ENCODE data around the gene C6orf52. TPM values are rescaled to one million over a fixed set of nuclear protein-coding genes. Genes with fewer than 3 reads are reported as not detected.

The C6orf52 gene
- total RNA-seq, 1 donor, result not detected

DNA sequence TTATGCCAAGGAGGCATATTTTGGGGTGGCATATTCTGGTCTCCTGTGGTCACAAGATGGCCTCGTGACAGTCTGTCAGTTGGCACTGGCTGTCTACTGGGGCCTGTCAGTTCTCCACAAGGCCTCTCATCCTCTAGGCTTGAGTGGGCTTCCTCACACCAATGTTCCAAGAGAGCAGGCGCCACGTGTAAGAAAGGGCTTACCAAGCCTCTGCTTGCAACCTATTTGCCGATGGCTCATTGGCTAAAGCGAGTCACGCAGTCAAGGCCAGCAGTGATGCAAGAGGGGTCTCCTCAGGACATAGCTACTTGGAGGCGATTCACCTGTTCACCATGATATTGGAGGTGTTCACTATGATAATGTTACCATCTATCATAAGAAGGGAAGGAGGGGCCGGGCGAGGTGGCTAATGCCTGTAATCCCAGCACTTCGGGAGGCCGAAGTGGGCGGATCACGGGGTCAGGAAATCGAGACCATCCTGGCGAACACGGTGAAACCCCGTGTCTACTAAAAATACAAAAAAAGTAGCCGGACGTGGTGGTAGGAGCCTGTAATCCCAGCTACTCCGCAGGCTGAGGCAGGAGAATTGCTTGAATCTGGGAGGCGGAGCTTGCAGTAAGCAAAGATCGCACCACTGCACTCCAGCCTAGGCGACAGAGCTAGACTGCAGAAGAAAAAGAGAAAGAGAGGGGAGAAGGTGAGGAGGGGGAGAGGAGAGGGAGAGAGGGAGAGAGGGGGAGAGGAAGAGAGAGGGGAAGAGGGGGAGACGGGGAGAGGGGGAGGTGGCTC is 35.3 kb downstream of the C6orf52 start:
- no peak for DNase-seq (ENCODE audit: low read depth in 2 of 3, low spot score in 2 of 3)

DNA sequence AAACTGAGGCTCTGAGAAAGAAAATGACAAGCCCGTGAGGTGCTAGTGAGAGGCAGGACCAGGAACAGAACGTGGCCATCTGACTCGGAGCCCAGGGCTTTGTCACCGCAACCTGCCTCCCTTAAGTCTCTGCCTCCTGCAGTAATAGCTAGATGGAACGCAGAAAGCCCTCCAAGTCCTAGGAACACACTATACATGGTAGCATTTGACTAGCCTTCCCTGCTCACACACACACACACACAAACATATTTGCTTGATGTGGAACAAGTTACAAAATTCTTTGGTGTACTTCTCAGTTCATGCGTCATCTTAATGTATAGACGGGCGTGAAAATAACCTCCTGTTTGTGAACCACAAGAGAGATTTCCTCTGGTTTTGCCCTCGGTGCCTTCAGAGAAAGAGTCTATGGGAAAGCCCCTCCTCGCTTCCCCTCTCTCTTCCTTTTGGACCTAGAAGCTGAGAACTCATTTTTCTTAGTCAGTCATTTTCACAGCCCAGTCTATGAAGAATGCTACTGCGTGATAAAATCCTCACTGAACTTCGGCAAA is 38.8 kb downstream of the C6orf52 start:
- DNase-seq (ENCODE audit: low read depth in 2 of 3, low spot score in 2 of 3), result peak in 2 of 3 donors; percentile 51 to 53

- no peak for DNase-seq (ENCODE audit: low read depth in 2 of 3, low spot score in 2 of 3)
Observed at GRCh38 chr6:10644225-10644624, 50.2 kb downstream of the C6orf52 start.

GRCh38 chr6:10643201-10643651 is 51.2 kb downstream of the C6orf52 start:
- DNase-seq (ENCODE audit: low read depth in 2 of 3, low spot score in 2 of 3), result peak in 2 of 3 donors; percentile 63 to 89

GRCh38 chr6:10641528-10641927 is 52.9 kb downstream of the C6orf52 start:
- DNase-seq (ENCODE audit: low read depth in 2 of 3, low spot score in 2 of 3), result no peak

- DNase-seq (ENCODE audit: low read depth in 2 of 3, low spot score in 2 of 3), result peak in 1 of 3 donors; percentile 22
Observed at GRCh38 chr6:10640412-10640811, 54.0 kb downstream of the C6orf52 start.

DNA sequence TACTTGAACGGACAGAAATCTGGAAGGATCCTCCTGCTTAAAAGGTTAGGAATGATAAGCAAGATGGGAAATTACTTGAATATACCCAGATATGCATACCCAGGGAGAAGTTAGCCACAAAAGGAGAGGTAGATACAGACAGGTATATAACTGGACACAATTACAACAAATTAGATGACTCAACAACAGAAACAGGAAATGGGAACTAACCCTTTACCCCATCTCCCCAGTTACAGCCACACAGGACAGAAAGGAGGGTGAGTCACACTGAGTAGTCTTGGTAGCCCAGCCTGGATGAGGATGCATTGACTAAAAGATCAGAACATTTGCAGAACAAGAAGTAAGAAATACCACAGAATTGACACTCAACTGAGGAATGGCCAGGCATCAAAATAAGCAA is 61.2 kb downstream of the C6orf52 start:
- DNase-seq (ENCODE audit: low read depth in 2 of 3, low spot score in 2 of 3), result peak in 2 of 3 donors; percentile 43 to 52

DNA sequence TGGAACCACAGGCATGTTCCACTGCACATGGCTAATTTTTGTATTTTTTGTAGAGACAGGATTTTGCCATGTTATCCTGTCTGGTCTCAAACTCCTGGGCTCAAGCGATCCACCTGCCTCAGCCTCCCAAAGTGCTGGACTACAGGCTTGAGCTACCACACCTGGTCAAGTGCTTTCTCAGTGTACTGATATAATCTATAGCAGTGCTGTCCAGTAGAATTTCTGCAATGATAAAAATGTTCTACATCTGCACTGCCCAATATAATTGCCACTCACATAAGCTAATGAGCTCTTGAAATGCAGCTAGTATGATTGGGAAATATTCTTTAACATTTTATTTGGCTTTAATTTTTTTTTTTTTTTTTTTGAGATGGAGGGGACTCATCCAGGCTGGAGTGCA is 64.2 kb downstream of the C6orf52 start:
- no peak for DNase-seq (ENCODE audit: low read depth in 2 of 3, low spot score in 2 of 3)

DNA sequence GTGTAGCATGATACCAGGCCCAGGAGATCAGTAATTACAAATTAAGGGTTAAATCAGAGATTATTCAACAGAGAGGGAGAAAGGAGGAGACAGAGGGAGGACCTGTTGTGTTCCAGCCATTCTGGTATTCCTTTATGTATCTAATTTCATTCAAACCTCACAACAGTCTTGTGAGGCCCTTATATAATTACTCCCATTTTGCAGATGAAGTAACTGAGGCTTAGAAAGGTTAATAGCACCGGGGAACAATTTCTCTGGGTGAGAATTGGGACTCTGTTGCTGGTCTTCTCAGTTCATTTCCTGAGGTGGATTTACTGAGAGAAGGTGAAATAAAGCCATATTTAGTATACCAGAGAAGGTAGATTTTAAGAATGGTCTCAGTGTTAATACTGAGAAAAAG is 66.6 kb downstream of the C6orf52 start:
- no peak for DNase-seq (ENCODE audit: low read depth in 2 of 3, low spot score in 2 of 3)

- DNase-seq (ENCODE audit: low read depth in 2 of 3, low spot score in 2 of 3), result no peak
Observed at GRCh38 chr6:10626154-10626741, 68.2 kb downstream of the C6orf52 start.

DNA sequence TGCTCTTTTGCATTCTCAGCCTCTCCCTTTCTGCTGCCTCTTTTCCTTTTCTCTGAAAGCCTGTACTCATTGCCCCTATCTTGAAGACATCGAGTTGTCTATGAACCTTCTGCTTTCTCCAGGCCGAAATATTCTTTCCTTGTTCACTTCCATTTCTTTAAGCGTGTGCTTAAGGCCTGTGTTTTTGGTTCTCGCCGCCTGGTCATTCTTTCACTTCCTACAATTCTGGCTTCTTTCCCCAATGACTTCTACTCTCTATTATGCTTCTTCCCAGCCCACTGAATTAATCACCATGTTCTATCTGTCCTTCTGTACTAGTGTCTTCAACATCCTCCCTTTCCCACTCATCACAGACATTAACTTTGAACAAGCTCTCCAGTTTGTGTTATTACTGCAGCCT is 69.6 kb downstream of the C6orf52 start:
- DNase-seq (ENCODE audit: low read depth in 2 of 3, low spot score in 2 of 3), result no peak

DNA sequence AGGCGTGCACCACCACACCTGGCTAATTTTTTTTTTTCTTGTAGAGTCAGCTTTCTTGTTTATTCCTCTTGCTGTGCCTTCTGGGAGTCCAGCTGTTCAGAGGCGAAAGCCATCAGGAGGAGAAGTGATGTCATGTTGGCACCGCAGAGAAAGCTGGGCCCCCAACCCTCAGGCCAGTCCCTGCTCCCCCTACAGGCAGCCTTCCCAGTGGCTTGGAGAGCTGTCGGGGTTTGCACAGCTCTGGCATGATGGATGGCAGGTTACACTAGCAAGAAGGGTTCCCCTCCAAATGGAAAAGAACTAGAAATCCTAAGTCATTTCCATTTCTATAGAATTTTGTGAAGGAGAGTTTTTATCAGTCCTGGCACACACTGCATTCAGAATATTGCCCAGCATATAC is 72.6 kb downstream of the C6orf52 start:
- no peak for DNase-seq (ENCODE audit: low read depth in 2 of 3, low spot score in 2 of 3)

Small RNA genes lying within 50 kb of the gene (small RNA-seq; reads per million reads assigned to genes)
- not detected for gene RF00019

Other genes with a start within 250 kb of the C6orf52 start
- gene GCNT2, start 173.3 kb downstream of the C6orf52 start, total RNA-seq, result 12.7 TPM
- 4.0 TPM for gene PAK1IP1, start 356 bp upstream of the C6orf52 start, total RNA-seq
- gene TMEM14C, start 28.5 kb upstream of the C6orf52 start, total RNA-seq, result 116 TPM
- gene TMEM14B, start 53.2 kb upstream of the C6orf52 start, total RNA-seq, result 42.3 TPM
- gene MAK, start 143.9 kb upstream of the C6orf52 start, total RNA-seq, result 0.27 TPM
- gene GCM2, start 187.4 kb upstream of the C6orf52 start, total RNA-seq, result not detected
- gene SYCP2L, start 192.4 kb upstream of the C6orf52 start, total RNA-seq, result under 0.01 TPM

All from hematopoietic multipotent progenitor cell (in vitro differentiated cells).